Activated T-cell treated with anti-CD3 and anti-CD28 coated beads, Interleukin-2, amount 50 U/mL, for 72 hours (primary cell): ENCODE data around the gene CFB. TPM values are rescaled to one million over a fixed set of nuclear protein-coding genes. Genes with fewer than 3 reads are reported as not detected.
"Not testable (repeated sequence)": the region's sequence is repeated elsewhere in the genome, so short reads cannot be mapped to it uniquely, and the experiment has no call there.

Experiments used
- ATAC-seq, 2 donors: fragments of 150-1000 bp; cut with Tn5 transposase; replicated peaks in 1 of 2; 2 replicates each; pipeline ENCODE4 v1.10.0; 2021; ENCODE audit warnings: moderate library complexity in 2 of 2, mild to moderate bottlenecking in 1 of 2
- DNase-seq, 2 donors: peaks; one replicate each; pipeline ENCODE4 v3.0.0; 2021 to 2022; ENCODE audit warnings: mixed read lengths in 1 of 2
- H3K27ac Mint-ChIP-seq: one replicate; pipeline ENCODE4 v1.8.0; 2022; ENCODE audit warnings: mild to moderate bottlenecking, moderate library complexity, mixed read lengths
- H3K27me3 Mint-ChIP-seq: one replicate; pipeline ENCODE4 v1.8.0; 2022; ENCODE audit warnings: low read depth, mixed read lengths
- H3K36me3 Mint-ChIP-seq, 2 donors: one replicate each; pipeline ENCODE4 v1.8.0; 2022; ENCODE audit warnings: mixed read lengths in 2 of 2, mild to moderate bottlenecking in 1 of 2; ENCODE audit not compliant: insufficient read depth in 2 of 2
- H3K4me1 Mint-ChIP-seq: one replicate; pipeline ENCODE4 v1.8.0; 2022; ENCODE audit warnings: low read depth, mixed read lengths
- H3K4me3 Mint-ChIP-seq, 2 donors: one replicate each; pipeline ENCODE4 v1.8.0; 2022; ENCODE audit warnings: mild to moderate bottlenecking in 2 of 2, mixed read lengths in 2 of 2, moderate library complexity in 2 of 2
- H3K9me3 Mint-ChIP-seq, 2 donors: one replicate each; pipeline ENCODE4 v1.8.0; 2022; ENCODE audit warnings: mixed read lengths in 2 of 2
- total RNA-seq, 2 donors: library from RNA; stranded (reverse); gene quantifications; one replicate each; pipeline ENCODE4 v1.2.3, GENCODE V29; 2022

CFB gene
- total RNA-seq, 2 donors from 2014 or later = 1.1 to 3.5 TPM

GRCh38 chr6:31972709-31973350, 26.9 kb downstream of the CFB start:
- Mint-ChIP-seq H3K4me1 (peaks cover 43% of the 10 kb centered on the region), H3K27me3 (no peaks in the 10 kb centered on the region), H3K27ac (peak overlapping the region; percentile 94), H3K36me3 (peaks cover 2 to 6% of the 10 kb centered on the region in 2 donors), H3K9me3 (no peaks in the 10 kb centered on the region), H3K4me3 (peak overlapping the region; percentile 86 to 91)
- ATAC-seq (no peak), DNase-seq (no peak)

GRCh38 chr6:31976065-31976464, 30.2 kb downstream of the CFB start:
- not testable (repeated sequence) for DNase-seq, H3K9me3 Mint-ChIP-seq

GRCh38 chr6:31977816-31978431, 32.0 kb downstream of the CFB start:
- DNase-seq (no peak), ATAC-seq (no peak)
- Mint-ChIP-seq H3K27me3 (no peaks in the 10 kb centered on the region), H3K27ac (no peak overlapping the region), H3K36me3 (no peaks in the 10 kb centered on the region), H3K4me3 (no peak overlapping the region), H3K4me1 (peaks cover 32% of the 10 kb centered on the region), H3K9me3 (no peaks in the 10 kb centered on the region)

More at GRCh38 chr6:31976065-31976464, 30.2 kb downstream of the CFB start:
- not testable (repeated sequence) for H3K4me3 Mint-ChIP-seq, H3K27ac Mint-ChIP-seq, ATAC-seq, H3K27me3 Mint-ChIP-seq, H3K36me3 Mint-ChIP-seq
- peaks cover 38% of the 10 kb centered on the region for H3K4me1 Mint-ChIP-seq

GRCh38 chr6:31978831-31979230, 32.9 kb downstream of the CFB start:
- Mint-ChIP-seq H3K27me3 (no peaks in the 10 kb centered on the region), H3K9me3 (no peaks in the 10 kb centered on the region), H3K4me3 (peak overlapping the region in 1 of 2 donors; percentile 32), H3K27ac (peak overlapping the region; percentile 91), H3K36me3 (no peaks in the 10 kb centered on the region), H3K4me1 (peaks cover 23% of the 10 kb centered on the region)
- ATAC-seq = no peak
- DNase-seq = no peak

- Mint-ChIP-seq H3K27ac (peak overlapping the region; percentile 91), H3K27me3 (no peaks in the 10 kb centered on the region), H3K4me1 (peaks cover 18% of the 10 kb centered on the region), H3K9me3 (no peaks in the 10 kb centered on the region), H3K36me3 (no peaks in the 10 kb centered on the region), H3K4me3 (no peak overlapping the region)
- DNase-seq (no peak), ATAC-seq (no peak)
These were observed 33.5 kb downstream of the CFB start for GRCh38 chr6:31979238-31979898.

GRCh38 chr6:31980195-31980876, 34.4 kb downstream of the CFB start:
- not testable (repeated sequence) for ATAC-seq, H3K4me3 Mint-ChIP-seq, DNase-seq, H3K36me3 Mint-ChIP-seq, H3K27me3 Mint-ChIP-seq, H3K9me3 Mint-ChIP-seq
- Mint-ChIP-seq H3K27ac (peak overlapping the region; percentile 91), H3K4me1 (peaks cover 14% of the 10 kb centered on the region)

GRCh38 chr6:31980998-31981397, 35.1 kb downstream of the CFB start:
- not testable (repeated sequence) for H3K9me3 Mint-ChIP-seq, H3K4me3 Mint-ChIP-seq, ATAC-seq, H3K36me3 Mint-ChIP-seq, H3K27ac Mint-ChIP-seq, DNase-seq, H3K27me3 Mint-ChIP-seq
- H3K4me1 Mint-ChIP-seq = peaks cover 14% of the 10 kb centered on the region

- H3K4me3 Mint-ChIP-seq, DNase-seq, ATAC-seq, H3K27me3 Mint-ChIP-seq, H3K27ac Mint-ChIP-seq, H3K9me3 Mint-ChIP-seq, H3K36me3 Mint-ChIP-seq: not testable (repeated sequence)
- peaks cover 14% of the 10 kb centered on the region for H3K4me1 Mint-ChIP-seq
These were observed 35.8 kb downstream of the CFB start, which contains the start of gene C4A for GRCh38 chr6:31981744-31982143. TSS of gene C4A (plus strand) at chr6:31982057. CDS start at chr6:31982108, 51 bp downstream.

- not testable (repeated sequence) for H3K4me3 Mint-ChIP-seq, H3K27ac Mint-ChIP-seq, H3K36me3 Mint-ChIP-seq, H3K9me3 Mint-ChIP-seq, DNase-seq, ATAC-seq, H3K27me3 Mint-ChIP-seq, H3K4me1 Mint-ChIP-seq
These were observed 43.5 kb downstream of the CFB start for GRCh38 chr6:31989363-31989762.

GRCh38 chr6:31994421-31994820, 48.5 kb downstream of the CFB start:
- H3K36me3 Mint-ChIP-seq, H3K4me3 Mint-ChIP-seq, H3K27ac Mint-ChIP-seq, H3K4me1 Mint-ChIP-seq, H3K27me3 Mint-ChIP-seq, DNase-seq, H3K9me3 Mint-ChIP-seq, ATAC-seq: not testable (repeated sequence)

GRCh38 chr6:31996385-31996784, 50.5 kb downstream of the CFB start:
- not testable (repeated sequence) for DNase-seq, H3K27ac Mint-ChIP-seq, H3K4me3 Mint-ChIP-seq, H3K4me1 Mint-ChIP-seq, H3K9me3 Mint-ChIP-seq, ATAC-seq, H3K27me3 Mint-ChIP-seq, H3K36me3 Mint-ChIP-seq
